Renal cortex interstitium (tissue), 15 donors: ENCODE results near the gene ZNRF2. TPM values are rescaled to one million over a fixed set of nuclear protein-coding genes. Genes with fewer than 3 reads are reported as not detected.

ENCODE experiments used
- DNase-seq, 11 donors: peaks; one replicate each; pipeline ENCODE4 v3.0.0-alpha.2; 2013; ENCODE audit warnings: low read depth in 9 of 11, low spot score in 4 of 11; ENCODE audit errors: extremely low read depth in 1 of 11
- long read RNA-seq, 16 experiments: transcript quantifications; one replicate each; lab custom pipeline, GENCODE V29; 2026
- polyA plus RNA-seq, 3 donors: library from polyadenylated mRNA; unstranded; fragments of 120-200 nt; gene quantifications; one replicate each; pipeline ENCODE4 v1.2.1, GENCODE V29; 2013; ENCODE audit not compliant: insufficient read length in 3 of 3

The ZNRF2 gene
- 10 to 100 TPM; 16.3 to 17.2 (median 16.5) TPM for polyA plus RNA-seq
- long read RNA-seq, donor 1, transcript ZNRF2-201 (5 exons, 3,460 nt) = major isoform, 5 of 5 reads
- long read RNA-seq, donor 1, partial matches to known transcripts = 0 of 5 reads
- long read RNA-seq, donor 1, other reads (novel, unspliced or antisense) = 0 of 5 reads
- long read RNA-seq, donor 2, transcript ZNRF2-201 (5 exons, 3,460 nt) = major isoform, 12 of 12 reads
- long read RNA-seq, donor 2, partial matches to known transcripts = 0 of 12 reads
- long read RNA-seq, donor 2, other reads (novel, unspliced or antisense) = 0 of 12 reads
- long read RNA-seq, donor 3, transcript ZNRF2-201 (5 exons, 3,460 nt) = major isoform, 16 of 31 reads
- long read RNA-seq, donor 3, partial matches to known transcripts = 15 of 31 reads
- long read RNA-seq, donor 3, other reads (novel, unspliced or antisense) = 0 of 31 reads
- long read RNA-seq, donor 4, transcript ZNRF2-201 (5 exons, 3,460 nt) = major isoform, 10 of 19 reads
- long read RNA-seq, donor 4, partial matches to known transcripts = 9 of 19 reads
- long read RNA-seq, donor 4, other reads (novel, unspliced or antisense) = 0 of 19 reads
- long read RNA-seq, donor 5 = 0 reads
- long read RNA-seq, donor 6, transcript ZNRF2-201 (5 exons, 3,460 nt) = major isoform, 9 of 9 reads
- long read RNA-seq, donor 6, partial matches to known transcripts = 0 of 9 reads
- long read RNA-seq, donor 6, other reads (novel, unspliced or antisense) = 0 of 9 reads
- long read RNA-seq, donor 7, transcript ZNRF2-201 (5 exons, 3,460 nt) = major isoform, 5 of 20 reads
- long read RNA-seq, donor 7, partial matches to known transcripts = 15 of 20 reads
- long read RNA-seq, donor 7, other reads (novel, unspliced or antisense) = 0 of 20 reads
- long read RNA-seq, donor 8 = 0 reads
- long read RNA-seq, donor 9, transcript ZNRF2-201 (5 exons, 3,460 nt) = major isoform, 10 of 15 reads
- long read RNA-seq, donor 9, partial matches to known transcripts = 5 of 15 reads
- long read RNA-seq, donor 9, other reads (novel, unspliced or antisense) = 0 of 15 reads
- long read RNA-seq, donor 10, transcript ZNRF2-201 (5 exons, 3,460 nt) = major isoform, 14 of 33 reads
- long read RNA-seq, donor 10, partial matches to known transcripts = 19 of 33 reads
- long read RNA-seq, donor 10, other reads (novel, unspliced or antisense) = 0 of 33 reads
- long read RNA-seq, donor 11, transcript ZNRF2-201 (5 exons, 3,460 nt) = major isoform, 5 of 20 reads
- long read RNA-seq, donor 11, partial matches to known transcripts = 15 of 20 reads
- long read RNA-seq, donor 11, other reads (novel, unspliced or antisense) = 0 of 20 reads
- long read RNA-seq, donor 12, transcript ZNRF2-201 (5 exons, 3,460 nt) = major isoform, 5 of 5 reads
- long read RNA-seq, donor 12, partial matches to known transcripts = 0 of 5 reads
- long read RNA-seq, donor 12, other reads (novel, unspliced or antisense) = 0 of 5 reads
- long read RNA-seq, donor 13 = 0 reads
- long read RNA-seq, donor 14, transcript ZNRF2-201 (5 exons, 3,460 nt) = major isoform, 9 of 25 reads
- long read RNA-seq, donor 14, partial matches to known transcripts = 16 of 25 reads
- long read RNA-seq, donor 14, other reads (novel, unspliced or antisense) = 0 of 25 reads
- long read RNA-seq, donor 15, partial matches to known transcripts = 0 of 2 reads
- long read RNA-seq, donor 15, other reads (novel, unspliced or antisense) = 0 of 2 reads
- long read RNA-seq, donor 16, transcript ZNRF2-201 (5 exons, 3,460 nt) = major isoform, 23 of 60 reads
- long read RNA-seq, donor 16, partial matches to known transcripts = 37 of 60 reads
- long read RNA-seq, donor 16, other reads (novel, unspliced or antisense) = 0 of 60 reads

DNA sequence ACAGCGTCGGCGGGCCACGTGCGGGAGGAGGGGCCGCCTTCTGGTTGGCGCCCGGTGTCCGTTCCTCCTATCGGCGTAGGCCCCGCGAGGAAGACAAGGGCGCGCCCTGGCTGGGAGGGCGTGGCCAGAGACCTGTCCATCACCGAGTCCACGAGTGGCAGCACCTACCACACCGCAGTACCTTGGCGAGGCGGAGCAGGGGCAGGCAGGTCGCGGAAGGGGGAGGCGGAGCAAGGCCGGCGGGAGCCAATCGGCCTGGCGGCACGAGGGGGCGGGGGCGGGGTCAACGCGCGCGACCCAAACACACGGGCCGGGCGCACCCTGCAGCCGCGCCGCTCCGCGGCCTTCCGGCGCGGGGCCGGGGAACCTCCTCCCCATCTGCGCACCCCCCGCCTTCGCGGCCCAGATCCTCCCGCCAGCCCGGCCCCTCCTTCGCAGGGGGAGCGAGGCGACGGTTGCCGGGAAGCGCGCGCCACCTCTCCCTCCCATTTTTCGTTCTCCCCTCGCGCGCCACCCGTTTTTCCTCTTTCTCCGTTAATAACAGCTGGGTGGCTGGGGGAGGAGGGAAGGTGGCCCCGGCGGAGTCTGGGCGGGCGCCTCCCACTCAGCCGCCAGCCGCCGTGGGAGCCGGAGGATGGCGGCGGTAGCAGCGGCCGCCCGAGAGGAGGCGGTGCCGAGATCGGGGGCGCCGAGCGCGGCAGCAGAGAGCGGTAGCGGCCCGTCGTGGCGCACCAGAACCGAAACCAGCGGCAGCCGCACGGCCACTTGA lies at the start of gene ZNRF2:
TSS of gene ZNRF2 (plus strand) at position 300 of the 769 bp plus-strand sequence. CDS start 761 bp downstream, outside the sequence.
- DNase-seq = peak; percentile 81 to 96 (median 94)

DNA sequence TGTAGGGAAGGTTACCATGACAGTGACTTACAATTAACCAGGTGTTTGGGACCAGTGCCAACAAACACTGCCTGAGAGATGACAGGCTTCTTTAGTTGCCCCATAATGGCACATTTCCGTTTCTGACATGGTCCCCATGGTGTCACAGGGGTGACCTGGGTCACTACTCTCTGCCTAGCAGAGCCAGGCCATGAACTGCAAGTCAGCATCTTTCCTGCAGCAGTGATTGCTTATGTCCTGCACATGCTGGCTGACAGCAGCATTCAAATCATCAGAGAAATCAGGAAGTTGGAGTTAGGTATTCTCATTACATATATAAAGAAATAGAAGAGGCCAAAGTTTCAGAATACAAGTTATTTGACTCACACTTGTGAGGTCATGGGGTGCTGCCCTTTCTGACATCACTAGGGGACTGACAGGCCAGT lies 47.1 kb upstream of the ZNRF2 start:
- DNase-seq = no peak

DNA sequence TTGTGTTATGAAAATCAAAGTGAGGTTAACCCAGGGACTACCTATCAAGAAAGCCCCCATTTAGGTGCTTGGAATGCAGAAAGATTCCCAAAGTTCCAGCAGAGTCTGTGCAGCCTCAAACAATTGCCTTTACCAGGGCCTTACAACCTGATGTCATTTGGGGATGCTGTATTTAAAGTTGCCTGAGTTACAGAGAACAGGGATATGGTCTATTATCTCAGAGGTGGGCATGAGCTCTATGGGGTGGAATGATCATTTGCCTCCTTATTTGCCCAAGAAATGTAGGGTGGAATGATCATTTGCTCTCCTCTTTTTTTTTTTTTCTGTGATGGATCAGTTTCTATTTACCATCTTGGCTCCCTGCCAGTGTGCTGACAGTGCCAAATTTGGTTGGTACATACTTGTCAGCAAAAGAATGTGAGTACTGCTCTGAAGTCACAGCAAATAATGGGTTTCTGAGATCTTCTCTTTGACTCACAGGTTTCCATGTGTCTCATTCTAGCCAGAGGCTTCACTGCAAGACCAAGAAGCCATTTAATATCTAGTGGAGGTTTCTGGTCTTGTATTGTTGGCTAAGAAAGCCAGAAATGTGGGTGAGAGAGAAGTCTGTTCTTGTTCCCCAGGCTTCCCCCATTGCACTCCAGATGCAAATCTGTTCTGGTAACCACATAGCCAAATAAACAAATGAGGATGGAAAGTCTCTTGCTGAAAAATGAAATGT lies 45.5 kb upstream of the ZNRF2 start:
- DNase-seq = no peak

DNA sequence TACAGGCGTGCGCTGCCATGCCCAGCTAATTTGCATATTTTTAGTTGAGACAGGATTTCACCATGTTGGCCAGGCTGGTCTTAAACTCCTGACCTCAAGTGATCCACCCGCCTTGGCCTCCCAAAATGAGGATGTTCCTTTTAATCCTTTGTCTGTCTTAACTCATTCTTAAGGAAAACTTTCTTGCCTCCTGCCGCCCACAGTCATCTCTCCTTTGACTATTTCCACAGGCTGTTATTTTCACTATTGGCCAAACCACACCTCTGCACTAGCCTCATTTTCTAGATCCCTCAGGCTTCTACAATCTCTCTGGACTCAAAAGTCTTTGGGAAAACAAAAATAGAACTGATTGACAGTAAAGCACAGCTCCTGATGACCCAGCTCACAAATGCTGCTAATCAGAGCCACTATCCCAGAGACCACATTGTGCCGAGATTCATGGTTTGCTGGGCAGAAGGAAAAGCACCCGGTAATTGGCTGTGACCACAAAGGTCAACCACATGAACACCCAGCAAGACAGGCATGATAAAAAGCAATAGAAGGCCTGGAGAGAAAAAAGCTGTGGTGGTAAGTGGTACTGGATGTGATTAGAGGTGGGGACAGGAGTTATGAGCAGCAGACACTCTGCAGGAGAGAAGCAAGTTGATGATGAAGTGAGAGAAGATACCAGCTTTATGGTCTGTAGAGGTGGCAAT lies 44.1 kb upstream of the ZNRF2 start:
- no peak for DNase-seq

DNA sequence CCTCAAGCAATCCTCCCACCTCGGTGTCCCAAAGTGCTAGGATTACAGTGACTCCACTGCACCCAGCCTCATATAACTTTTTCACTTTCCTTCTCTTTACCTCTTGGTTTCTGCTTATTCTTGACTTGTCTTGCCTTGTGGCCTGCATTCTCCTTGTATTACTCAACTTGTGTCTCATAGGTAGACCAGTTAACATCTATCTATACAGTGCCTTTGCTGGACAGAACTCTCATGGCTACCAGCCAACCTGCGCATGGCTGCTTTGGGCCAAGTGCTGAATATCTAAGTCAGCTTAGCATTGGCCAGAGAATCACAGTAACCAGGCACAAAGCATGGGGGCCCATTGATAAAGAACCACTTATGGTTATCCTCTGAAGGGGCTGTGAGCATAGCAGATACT lies 42.6 kb upstream of the ZNRF2 start:
- no peak for DNase-seq

DNA sequence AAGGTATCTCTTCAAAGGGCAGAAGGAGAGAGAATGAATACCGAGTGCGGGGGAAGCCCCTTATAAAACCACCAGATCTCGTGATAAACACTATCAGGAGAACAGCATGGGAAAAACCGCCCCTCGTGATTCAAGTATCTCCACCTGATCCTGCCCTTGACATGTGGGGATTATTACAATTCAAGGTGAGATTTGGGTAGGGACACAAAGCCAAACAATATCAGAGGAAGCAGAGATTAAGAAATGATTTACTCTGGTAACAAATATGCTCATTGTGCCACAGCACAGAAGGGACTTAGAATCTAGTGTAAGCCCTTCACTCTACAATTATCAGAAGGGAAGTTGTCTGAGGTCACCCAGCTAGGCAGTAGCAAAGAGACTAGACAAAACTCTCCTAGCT lies 40.1 kb upstream of the ZNRF2 start:
- no peak for DNase-seq

DNA sequence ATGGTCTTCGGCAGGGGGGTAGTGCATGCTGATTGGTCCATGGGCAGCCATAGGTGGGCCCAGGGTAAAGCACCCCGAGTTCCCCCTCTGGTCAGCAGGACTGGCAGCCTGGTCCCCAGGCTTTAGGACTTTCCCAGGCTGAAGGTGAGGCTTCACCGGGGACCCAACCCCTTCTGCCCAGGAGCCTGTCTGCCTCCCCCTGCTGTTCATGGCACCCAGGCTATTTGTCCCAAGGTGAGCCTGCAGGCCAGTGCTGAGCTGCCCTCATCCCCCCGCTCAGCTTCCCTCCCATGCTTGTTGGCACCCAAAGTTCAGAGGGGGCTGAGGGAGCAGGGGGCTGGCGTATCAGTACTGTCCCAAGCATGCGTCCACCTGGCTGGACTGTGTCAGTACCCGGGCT lies 38.5 kb upstream of the ZNRF2 start:
- no peak for DNase-seq

DNA sequence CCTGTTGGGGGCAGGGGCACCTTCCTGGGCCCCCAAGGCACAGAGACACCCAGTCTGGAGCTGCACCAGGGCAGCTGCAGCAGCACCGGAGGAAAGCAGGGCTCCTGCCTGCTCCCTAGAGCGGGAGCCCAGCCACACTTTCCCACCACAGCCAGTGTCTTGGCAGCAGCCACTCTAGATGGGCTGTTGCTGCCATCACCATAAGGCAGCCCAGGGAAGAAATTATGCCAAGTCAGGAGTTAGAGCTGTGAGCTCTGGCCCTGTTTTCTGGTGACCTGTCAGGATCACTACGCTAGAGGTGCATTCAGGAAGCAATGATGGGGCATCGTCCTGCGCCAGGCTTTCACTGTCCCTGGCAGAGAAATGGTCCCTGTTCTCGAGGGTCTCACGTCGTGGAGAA lies 38.0 kb upstream of the ZNRF2 start:
- DNase-seq = no peak

DNA sequence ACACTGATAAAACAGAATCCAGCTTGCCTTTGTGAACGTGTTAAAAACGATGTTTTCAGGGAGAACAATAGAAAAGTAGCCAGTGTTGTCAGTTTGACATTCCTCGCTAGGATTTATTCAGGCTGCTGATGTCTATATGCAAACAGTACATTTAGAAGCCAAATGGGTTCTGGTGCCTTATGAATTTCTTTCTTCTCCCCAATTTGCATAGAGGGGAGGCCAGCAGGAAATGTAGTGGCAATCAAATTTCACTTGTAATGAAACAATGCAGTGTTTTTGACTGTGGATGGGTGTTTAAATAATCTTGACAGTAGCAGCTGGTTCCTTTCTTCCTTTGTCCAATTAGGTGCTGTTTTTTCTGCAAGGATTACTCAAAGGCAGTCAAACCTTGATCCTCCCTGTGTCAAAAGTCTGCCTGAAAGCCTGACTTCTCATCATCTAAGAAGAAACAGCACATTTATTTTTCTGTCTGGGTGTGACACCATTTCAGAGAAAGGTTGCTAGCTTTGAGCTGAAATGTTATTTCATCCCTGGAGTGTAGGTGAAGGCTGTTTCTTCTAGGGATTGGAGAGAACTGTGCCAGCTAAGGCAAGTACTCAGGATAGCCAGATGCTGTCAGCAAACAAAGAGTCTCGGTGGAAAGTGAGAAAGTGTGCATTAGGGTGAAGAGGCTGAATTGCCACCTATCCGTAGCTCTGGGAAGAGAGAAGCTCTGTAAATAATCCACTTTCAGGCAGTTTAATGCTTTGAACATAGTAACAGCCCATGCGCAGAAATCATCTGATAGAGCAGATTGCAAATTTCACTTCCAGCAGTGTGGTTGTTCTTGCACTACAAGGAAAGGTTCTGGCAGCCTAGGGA lies 36.6 kb upstream of the ZNRF2 start:
- DNase-seq = peak in 2 of 11 donors; percentile 35 to 46

DNA sequence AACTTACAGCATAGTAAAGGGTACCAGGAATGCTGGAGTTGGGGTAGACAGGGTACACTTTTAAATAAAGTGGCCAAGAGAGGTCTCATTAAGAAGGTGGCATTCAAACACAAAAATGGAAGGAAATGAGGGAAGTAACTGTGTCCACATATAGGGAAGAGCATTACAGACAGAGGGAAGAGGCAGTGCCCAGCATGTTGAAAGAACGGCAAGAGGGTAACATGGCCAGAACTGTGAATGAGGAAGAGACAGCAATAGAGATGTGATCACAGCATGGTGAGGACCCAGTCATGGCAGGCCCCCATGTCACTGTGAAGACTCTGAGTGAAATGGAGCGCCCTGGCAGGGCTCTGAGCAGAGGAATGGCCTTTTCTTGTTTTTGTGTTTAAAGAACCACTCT lies 35.1 kb upstream of the ZNRF2 start:
- DNase-seq = no peak

DNA sequence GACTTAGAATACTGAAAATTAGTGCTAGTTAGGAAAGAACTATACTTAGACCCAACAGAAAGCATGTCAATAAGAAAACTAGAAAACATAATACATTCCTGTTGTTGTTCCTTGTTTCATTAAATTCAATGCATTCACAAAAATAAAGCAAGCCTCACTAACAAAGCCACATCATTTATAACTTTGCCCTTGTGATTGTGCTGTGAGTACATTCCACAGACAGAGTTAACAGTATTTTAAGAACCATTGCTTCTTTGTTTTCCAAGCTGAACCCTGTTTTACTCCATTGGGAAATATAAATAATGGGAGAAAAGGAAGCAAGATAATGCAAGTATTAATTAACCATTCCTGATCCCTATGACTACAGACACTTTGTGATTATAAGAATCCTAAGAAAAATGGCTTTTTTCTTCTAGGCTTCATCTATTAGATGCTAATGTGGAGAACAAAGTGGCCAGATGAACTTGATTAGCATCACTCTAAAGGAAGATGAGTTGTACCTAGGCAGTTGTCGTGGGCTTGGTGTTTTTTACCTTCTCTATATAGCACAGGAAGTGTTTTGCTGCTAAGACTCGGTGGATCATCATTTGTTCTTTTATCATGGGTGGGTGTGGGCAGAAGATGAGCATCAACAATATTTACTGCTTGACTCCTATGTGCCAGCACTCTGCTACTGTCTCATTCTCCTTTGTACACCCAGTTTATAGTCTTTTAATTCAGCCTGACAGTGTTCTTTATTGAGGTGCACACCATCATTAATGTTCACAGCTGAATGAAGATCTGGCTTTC lies 34.2 kb upstream of the ZNRF2 start:
- no peak for DNase-seq

DNA sequence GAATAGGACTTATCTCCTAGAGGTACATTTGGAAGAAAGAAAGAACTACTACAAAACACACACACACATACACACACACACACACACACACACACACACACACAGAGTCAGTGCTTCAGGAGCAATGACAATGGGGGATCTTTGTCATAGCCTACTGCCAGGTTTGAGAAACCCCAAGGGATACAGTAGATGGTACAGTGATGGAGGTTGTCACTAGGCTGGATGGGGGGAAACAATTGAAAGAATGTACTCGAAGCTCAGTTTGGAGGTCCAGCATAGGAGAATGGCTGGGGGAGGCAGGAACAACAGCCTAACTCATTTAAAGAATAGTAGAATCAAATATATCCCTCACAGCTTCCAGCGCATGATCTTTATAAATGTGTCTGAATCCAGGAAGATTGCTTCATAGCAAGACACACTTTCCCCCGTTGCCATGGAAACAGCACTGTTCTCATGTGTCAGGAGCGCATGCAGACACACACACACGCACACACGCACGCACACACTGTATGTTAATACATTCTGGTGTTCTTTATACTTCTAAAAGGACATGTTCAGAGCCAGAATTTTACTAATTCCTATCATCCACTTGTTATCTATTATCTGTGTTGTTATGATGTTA lies 32.6 kb upstream of the ZNRF2 start:
- DNase-seq = no peak

DNA sequence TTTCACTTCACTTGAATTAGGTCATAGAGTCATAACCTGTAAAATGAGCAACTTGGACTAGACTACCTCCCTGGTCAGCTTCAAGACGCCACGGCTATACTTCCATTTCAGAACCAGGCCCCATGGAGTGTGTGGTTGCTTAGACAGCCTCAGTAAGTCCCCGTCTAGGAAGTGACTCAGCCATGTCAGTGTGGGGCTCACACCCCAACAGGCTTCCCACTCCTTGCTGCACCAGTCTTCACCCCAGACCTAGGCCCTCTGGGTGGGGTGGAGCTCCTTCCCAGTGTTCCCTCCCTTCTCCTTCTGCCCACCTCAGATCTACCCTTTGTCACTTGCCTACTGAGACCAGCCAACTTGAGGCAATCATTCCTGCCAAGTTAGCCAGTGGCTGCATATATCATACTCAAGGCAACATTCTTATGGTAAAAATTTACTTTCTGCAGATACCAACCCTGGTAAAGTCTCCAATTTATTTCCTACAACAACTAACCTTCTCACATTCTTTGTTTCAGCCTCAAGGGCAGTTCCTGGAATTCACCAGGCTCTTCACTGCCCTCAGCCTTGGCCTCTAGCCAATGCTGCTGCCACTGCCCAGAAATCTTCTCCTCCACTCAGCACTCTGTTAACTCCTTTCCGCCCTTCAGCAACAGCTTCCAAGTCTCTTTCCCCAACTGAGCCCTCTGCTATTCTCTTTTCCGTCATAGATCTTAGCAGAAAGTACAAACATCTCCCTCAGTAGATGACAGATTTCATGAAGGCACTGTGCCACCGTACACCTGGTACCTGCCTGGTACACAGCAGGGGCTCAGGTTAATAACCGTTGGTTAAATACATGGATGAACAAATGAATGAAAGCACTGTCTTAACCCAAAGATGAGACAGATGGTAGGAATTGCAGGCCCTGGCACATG lies 31.3 kb upstream of the ZNRF2 start:
- peak in 3 of 11 donors; percentile 22 to 55 (median 32) for DNase-seq
